HG03469 (cell line): ENCODE measurements around the gene ATXN10.
"Not testable (repeated sequence)": the region's sequence is repeated elsewhere in the genome, so short reads cannot be mapped to it uniquely, and the experiment has no call there.

Source experiments
- ATAC-seq: cut with Tn5 transposase; IDR thresholded peaks from one replicate; pipeline ENCODE4 v1.9.1; 2021; ENCODE audit warnings: mild to moderate bottlenecking, moderate library complexity, moderate number of reproducible peaks; ENCODE audit not compliant: unreplicated experiment

The ATXN10 gene

GRCh38 chr22:45671783-45672563 is at the start of gene ATXN10:
ATXN10 (plus strand) TSS chr22:45671834; CDS start chr22:45672064, 230 bp downstream.
- no peak for ATAC-seq

GRCh38 chr22:45621836-45622600 is 49.6 kb upstream of the ATXN10 start:
- no peak for ATAC-seq

GRCh38 chr22:45623464-45624145 is 48.0 kb upstream of the ATXN10 start:
- ATAC-seq: not testable (repeated sequence)

GRCh38 chr22:45626198-45626651 is 45.4 kb upstream of the ATXN10 start:
- ATAC-seq: no peak

- no peak for ATAC-seq
These were observed 44.0 kb upstream of the ATXN10 start for GRCh38 chr22:45627489-45628233.

GRCh38 chr22:45628515-45628914 is 43.1 kb upstream of the ATXN10 start:
- no peak for ATAC-seq

- no peak for ATAC-seq
These were observed 42.1 kb upstream of the ATXN10 start for GRCh38 chr22:45629469-45630089.

- ATAC-seq: no peak
These were observed 41.2 kb upstream of the ATXN10 start for GRCh38 chr22:45630436-45630835.

GRCh38 chr22:45631140-45631840 is 40.3 kb upstream of the ATXN10 start:
- no peak for ATAC-seq

GRCh38 chr22:45631841-45632238 is 39.8 kb upstream of the ATXN10 start:
- no peak for ATAC-seq

GRCh38 chr22:45632791-45633515 is 38.7 kb upstream of the ATXN10 start:
- ATAC-seq: no peak

- ATAC-seq: no peak
These were observed 35.0 kb upstream of the ATXN10 start for GRCh38 chr22:45636683-45637082.

- no peak for ATAC-seq
These were observed 33.4 kb upstream of the ATXN10 start for GRCh38 chr22:45638197-45638596.

- ATAC-seq: no peak
These were observed 32.5 kb upstream of the ATXN10 start for GRCh38 chr22:45638834-45639746.

GRCh38 chr22:45639747-45640102 is 31.9 kb upstream of the ATXN10 start:
- ATAC-seq: no peak

GRCh38 chr22:45640291-45640940 is 31.2 kb upstream of the ATXN10 start:
- ATAC-seq: no peak

GRCh38 chr22:45640941-45641621 is 30.6 kb upstream of the ATXN10 start:
- ATAC-seq: no peak
